OCI-LY3 (cell line): ENCODE data around the gene PLA2G4A.

Experiments
- CTCF ChIP-seq: fragments of 200-600, 300-600 bp; sonication (generic); IDR thresholded peaks from 2 replicates; pipeline ENCODE4 v1.5.1; 2014; ENCODE audit warnings: antibody characterized with exemption, low read length, low read depth
- EZH2phosphoT487 ChIP-seq: fragments of 200-600 bp; shearing (Covaris generic); IDR thresholded peaks from 2 replicates; pipeline ENCODE4 v1.6.1; 2018; ENCODE audit warnings: antibody characterized with exemption, mixed run types, low read depth

- TF ChIP-seq CTCF (no peak), EZH2phosphoT487 (no peak)
These were observed 29.6 kb upstream of the PLA2G4A start for GRCh38 chr1:186798960-186799688.
